Measurements from ENCODE around the gene MYT1. TPM values are rescaled to one million over a fixed set of nuclear protein-coding genes. Genes with fewer than 3 reads are reported as not detected.

The MYT1 gene
- polyA plus RNA-seq, 1 experiment: not detected

DNA sequence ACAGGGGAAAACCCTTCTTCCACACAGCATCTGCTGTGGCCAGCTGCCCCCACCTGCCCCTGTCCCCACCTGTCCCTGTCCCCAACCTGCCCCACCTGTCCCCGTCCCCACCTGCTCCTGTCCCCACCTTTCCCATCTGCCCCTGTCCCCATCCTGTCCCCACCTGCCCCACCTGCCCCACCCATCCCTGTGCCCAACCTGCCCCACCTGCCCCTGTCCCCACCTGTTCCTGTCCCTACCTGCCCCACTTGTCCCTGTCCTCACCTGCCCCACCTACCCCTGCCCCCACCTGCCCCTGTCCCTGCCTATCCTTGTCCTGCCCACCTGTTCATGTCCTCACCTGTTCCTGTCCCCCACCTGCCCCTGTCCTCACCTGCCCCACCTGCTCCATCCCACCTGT lies 6.4 kb upstream of the MYT1 start:
- peaks cover 30% of the 10 kb centered on the region for H3K27me3 ChIP-seq (ENCODE audit: control insufficient read depth, insufficient read depth, low read length)
- CTCF ChIA-PET: no interaction called here
- POLR2A ChIA-PET: no interaction called here
- TF ChIP-seq, protein P1, sequence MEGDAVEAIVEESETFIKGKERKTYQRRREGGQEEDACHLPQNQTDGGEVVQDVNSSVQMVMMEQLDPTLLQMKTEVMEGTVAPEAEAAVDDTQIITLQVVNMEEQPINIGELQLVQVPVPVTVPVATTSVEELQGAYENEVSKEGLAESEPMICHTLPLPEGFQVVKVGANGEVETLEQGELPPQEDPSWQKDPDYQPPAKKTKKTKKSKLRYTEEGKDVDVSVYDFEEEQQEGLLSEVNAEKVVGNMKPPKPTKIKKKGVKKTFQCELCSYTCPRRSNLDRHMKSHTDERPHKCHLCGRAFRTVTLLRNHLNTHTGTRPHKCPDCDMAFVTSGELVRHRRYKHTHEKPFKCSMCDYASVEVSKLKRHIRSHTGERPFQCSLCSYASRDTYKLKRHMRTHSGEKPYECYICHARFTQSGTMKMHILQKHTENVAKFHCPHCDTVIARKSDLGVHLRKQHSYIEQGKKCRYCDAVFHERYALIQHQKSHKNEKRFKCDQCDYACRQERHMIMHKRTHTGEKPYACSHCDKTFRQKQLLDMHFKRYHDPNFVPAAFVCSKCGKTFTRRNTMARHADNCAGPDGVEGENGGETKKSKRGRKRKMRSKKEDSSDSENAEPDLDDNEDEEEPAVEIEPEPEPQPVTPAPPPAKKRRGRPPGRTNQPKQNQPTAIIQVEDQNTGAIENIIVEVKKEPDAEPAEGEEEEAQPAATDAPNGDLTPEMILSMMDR (IDR thresholded peaks at IDR 0.05; ENCODE audit: low read depth, low read length): no peak
- no peak overlapping the region for H3K4me3 ChIP-seq (ENCODE audit: low read depth, low read length)
- H3K9me3 ChIP-seq (ENCODE audit: control insufficient read depth, insufficient read depth, low read length): peaks cover 4% of the 10 kb centered on the region; the same call in 1 of the 2 replicates
- no peak for DNase-seq (ENCODE audit: low read depth, low spot score)
- H3K27ac ChIP-seq (ENCODE audit: low read depth, low read length): no peak overlapping the region

DNA sequence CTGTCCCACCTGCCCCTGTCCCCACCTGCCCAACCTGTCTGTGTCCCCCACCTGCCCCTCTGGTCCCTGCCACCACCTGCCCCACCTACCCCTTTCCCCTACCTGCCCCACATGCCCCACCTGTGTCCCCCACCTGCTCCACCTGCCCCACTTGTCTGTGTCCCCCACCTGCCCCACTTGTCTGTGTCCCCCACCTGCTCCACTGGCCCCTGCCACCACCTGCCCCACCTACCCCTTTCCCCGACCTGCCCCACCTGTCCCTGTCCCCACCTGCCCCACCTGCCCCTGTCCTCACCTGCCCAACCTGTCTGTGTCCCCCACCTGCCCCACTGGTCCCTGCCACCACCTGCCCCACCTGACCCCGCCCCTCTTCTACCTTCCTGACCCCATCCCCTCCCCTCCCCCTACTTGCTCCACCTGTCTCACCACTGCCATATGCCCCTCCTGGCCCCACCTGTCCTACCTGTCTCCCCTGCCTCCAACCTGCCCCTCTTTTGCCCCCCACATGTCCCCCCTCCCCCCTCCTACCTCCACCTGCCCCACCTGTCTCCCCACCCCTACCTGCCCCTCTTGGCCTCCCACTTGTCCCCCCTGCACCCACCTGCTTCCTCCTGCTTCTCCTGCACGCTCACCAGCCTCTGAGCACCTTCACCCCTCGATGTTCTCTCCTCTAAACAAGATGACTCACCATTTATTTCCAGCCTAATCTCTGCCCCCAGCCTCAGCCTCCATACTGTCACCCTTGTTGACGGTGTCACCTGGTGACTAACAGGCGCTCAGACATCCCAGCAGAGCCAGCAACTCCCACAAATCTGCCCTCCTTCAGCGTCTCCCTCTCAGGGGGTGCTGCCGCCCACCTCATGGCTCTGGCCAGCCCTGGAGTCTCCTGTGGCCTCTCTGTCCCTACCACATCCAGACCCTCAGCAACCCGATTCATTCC lies 5.6 kb upstream of the MYT1 start:
- H3K9me3 ChIP-seq (ENCODE audit: control insufficient read depth, insufficient read depth, low read length): peaks cover 4% of the 10 kb centered on the region; the same call in 1 of the 2 replicates
- CTCF ChIA-PET: no interaction called here
- no peak overlapping the region for H3K4me3 ChIP-seq (ENCODE audit: low read depth, low read length)
- TF ChIP-seq, protein P1 (IDR thresholded peaks at IDR 0.05; ENCODE audit: low read depth, low read length): no peak
- H3K27me3 ChIP-seq (ENCODE audit: control insufficient read depth, insufficient read depth, low read length): peaks cover 38% of the 10 kb centered on the region
- H3K27ac ChIP-seq (ENCODE audit: low read depth, low read length): no peak overlapping the region
- no peak for DNase-seq (ENCODE audit: low read depth, low spot score)
- POLR2A ChIA-PET: no interaction called here

DNA sequence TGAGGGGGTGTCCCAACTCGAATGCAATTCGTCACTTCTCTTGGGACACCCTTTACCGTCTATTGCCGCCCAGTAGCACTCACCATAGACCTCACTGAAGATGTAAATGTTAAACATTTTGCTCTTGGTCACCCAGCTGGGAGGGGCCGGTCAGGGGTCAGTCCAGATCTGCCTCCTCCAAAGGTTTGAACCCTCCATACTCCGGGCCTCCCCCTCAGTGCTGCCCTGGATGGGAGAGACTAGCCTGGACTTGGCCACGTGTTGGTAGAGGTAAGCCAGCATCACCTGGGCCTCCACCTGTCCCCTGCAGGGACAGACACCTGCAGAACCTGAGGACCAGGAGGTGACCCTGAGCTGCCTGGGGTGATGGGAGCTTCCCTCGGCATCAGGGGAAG lies 5.0 kb upstream of the MYT1 start:
- CTCF ChIA-PET: no interaction called here

DNA sequence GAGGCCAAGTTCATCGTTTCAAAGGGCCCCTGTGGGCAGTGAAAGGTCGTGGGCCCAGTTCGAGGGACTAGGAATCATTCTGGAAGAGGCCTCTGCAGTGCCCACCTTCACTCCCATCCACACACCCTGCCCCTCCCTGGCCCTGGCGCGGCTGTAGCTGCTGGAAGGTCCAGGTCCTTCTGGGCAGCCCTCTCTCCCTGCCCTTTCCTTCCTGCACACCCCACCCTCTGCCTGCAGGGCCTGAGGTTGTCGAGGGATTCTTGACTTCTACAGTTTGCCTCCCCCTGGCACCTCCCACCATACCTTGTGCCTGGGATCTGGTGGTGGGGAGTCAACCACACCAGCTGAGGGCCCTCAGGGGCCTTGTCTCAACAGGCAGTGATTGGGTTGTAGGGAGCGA lies 4.5 kb upstream of the MYT1 start:
- CTCF ChIA-PET: no interaction called here
- TF ChIP-seq, protein P1 (IDR thresholded peaks at IDR 0.05; ENCODE audit: low read depth, low read length): no peak
- Histone ChIP-seq H3K27ac (ENCODE audit: low read depth, low read length) (no peak overlapping the region), H3K4me3 (ENCODE audit: low read depth, low read length) (no peak overlapping the region), H3K27me3 (ENCODE audit: control insufficient read depth, insufficient read depth, low read length) (peaks cover 41% of the 10 kb centered on the region), H3K9me3 (ENCODE audit: control insufficient read depth, insufficient read depth, low read length) (peaks cover 4% of the 10 kb centered on the region; the same call in 1 of the 2 replicates)
- DNase-seq (ENCODE audit: low read depth, low spot score): no peak
- POLR2A ChIA-PET: no interaction called here

More for the DNA sequence above, 5.0 kb upstream of the MYT1 start:
- DNase-seq (ENCODE audit: low read depth, low spot score): no peak
- peaks cover 4% of the 10 kb centered on the region; the same call in 1 of the 2 replicates for H3K9me3 ChIP-seq (ENCODE audit: control insufficient read depth, insufficient read depth, low read length)
- H3K27me3 ChIP-seq (ENCODE audit: control insufficient read depth, insufficient read depth, low read length): peaks cover 41% of the 10 kb centered on the region
- POLR2A ChIA-PET: no interaction called here
- no peak overlapping the region for H3K4me3 ChIP-seq (ENCODE audit: low read depth, low read length)
- no peak overlapping the region for H3K27ac ChIP-seq (ENCODE audit: low read depth, low read length)
- TF ChIP-seq, protein P1 (IDR thresholded peaks at IDR 0.05; ENCODE audit: low read depth, low read length): no peak

DNA sequence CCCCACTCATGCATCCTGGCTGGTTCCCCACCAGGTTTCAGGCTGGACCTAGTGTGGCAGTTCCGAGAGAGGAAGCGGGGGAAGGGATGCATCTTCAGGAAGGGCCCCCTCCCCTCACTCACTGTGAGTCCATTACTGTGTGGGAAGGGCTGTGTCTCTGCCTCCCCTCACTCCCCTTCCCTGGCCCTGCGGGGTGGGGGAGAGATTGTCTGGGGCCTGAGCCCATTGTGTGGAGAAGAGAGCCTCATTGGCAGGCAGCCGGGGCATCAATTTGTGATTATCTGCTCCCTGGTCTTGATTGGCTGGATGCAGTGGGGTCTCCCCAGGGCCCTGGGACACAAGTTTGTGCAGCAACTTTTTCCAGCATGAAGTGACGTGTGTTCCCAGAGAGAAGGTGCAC lies 4.1 kb upstream of the MYT1 start:
- ChIA-PET CTCF (no interaction called here), POLR2A (no interaction called here)

More for the DNA sequence above, 4.1 kb upstream of the MYT1 start:
- Histone ChIP-seq H3K27me3 (ENCODE audit: control insufficient read depth, insufficient read depth, low read length) (peaks cover 41% of the 10 kb centered on the region), H3K27ac (ENCODE audit: low read depth, low read length) (no peak overlapping the region), H3K4me3 (ENCODE audit: low read depth, low read length) (no peak overlapping the region), H3K9me3 (ENCODE audit: control insufficient read depth, insufficient read depth, low read length) (peaks cover 4% of the 10 kb centered on the region; the same call in 1 of the 2 replicates)
- TF ChIP-seq, protein P1 (IDR thresholded peaks at IDR 0.05; ENCODE audit: low read depth, low read length): no peak
- DNase-seq (ENCODE audit: low read depth, low spot score): no peak

Data from AG04450 (cell line).